SU-DHL-6 (cell line): ENCODE measurements around the gene TOX2.

Source experiments
- H2AFZ ChIP-seq: fragments of 200-600 bp; sonication (generic); 2 replicates; pipeline ENCODE4 v1.6.1; 2014; ENCODE audit warnings: low read depth, mild to moderate bottlenecking, moderate library complexity, mixed read lengths, antibody characterized with exemption, low read length; ENCODE audit not compliant: severe bottlenecking
- H3F3A ChIP-seq: fragments of 200-600 bp; shearing (Covaris generic); 2 replicates; pipeline ENCODE4 v1.6.0; 2016; ENCODE audit warnings: antibody characterized with exemption, mild to moderate bottlenecking; ENCODE audit not compliant: insufficient read depth
- H3K27ac ChIP-seq: fragments of 200-600 bp; sonication (generic); 2 replicates; pipeline ENCODE4 v1.5.1; 2016; ENCODE audit warnings: low read depth, mild to moderate bottlenecking, low read length, moderate library complexity, mixed read lengths
- H3K27me3 ChIP-seq: fragments of 200-600 bp; sonication (generic), shearing (Covaris generic); 2 replicates; pipeline ENCODE4 v1.6.0; 2014; ENCODE audit warnings: mild to moderate bottlenecking, low read length
- H3K36me3 ChIP-seq: fragments of 200-600 bp; sonication (generic); 2 replicates; pipeline ENCODE4 v1.6.1; 2014; ENCODE audit warnings: mild to moderate bottlenecking, low read length, mixed read lengths
- H3K4me2 ChIP-seq: fragments of 300-600, 200-600 bp; shearing (Covaris generic), sonication (generic); 2 replicates; pipeline ENCODE4 v1.6.0; 2014; ENCODE audit warnings: low read length, low read depth, mild to moderate bottlenecking; ENCODE audit not compliant: poor library complexity, severe bottlenecking
- H3K4me3 ChIP-seq: fragments of 200-600 bp; sonication (generic); 2 replicates; pipeline ENCODE4 v1.5.1; 2014; ENCODE audit warnings: antibody characterized with exemption, low read length, mild to moderate bottlenecking, mixed read lengths; ENCODE audit not compliant: insufficient read depth, poor library complexity, severe bottlenecking
- H3K79me2 ChIP-seq: fragments of 200-600 bp; sonication (generic); 2 replicates; pipeline ENCODE4 v1.6.1; 2014; ENCODE audit warnings: mild to moderate bottlenecking, low read length, moderate library complexity; ENCODE audit not compliant: insufficient read depth
- H3K9ac ChIP-seq: fragments of 200-600 bp; sonication (generic); 2 replicates; pipeline ENCODE4 v1.7.0; 2014; ENCODE audit warnings: mild to moderate bottlenecking, low read length
- H3K9me2 ChIP-seq: fragments of 200-600 bp; sonication (generic); replicated peaks from 2 replicates; pipeline ENCODE4 v1.6.1; 2014; ENCODE audit warnings: low read length; ENCODE audit not compliant: insufficient read depth
- H3K9me3 ChIP-seq: fragments of 200-600 bp; sonication (generic); 2 replicates; pipeline ENCODE4 v1.6.1; 2014; ENCODE audit warnings: low read length, mixed read lengths; ENCODE audit not compliant: insufficient read depth
- H4K20me1 ChIP-seq: fragments of 200-600 bp; sonication (generic); 2 replicates; pipeline ENCODE4 v1.6.1; 2014; ENCODE audit warnings: low read depth, mild to moderate bottlenecking, antibody characterized with exemption, low read length, moderate library complexity, mixed read lengths
- EZH2phosphoT487 ChIP-seq: fragments of 200-600 bp; sonication (generic), shearing (Covaris generic); conservative IDR thresholded peaks from 2 replicates; pipeline ENCODE4 v1.6.1; 2018; ENCODE audit warnings: mild to moderate bottlenecking, antibody characterized with exemption, low read length, moderate library complexity, mixed read lengths
- TF ChIP-seq, protein P1 (sequence below): fragments of 200-600 bp; sonication (generic); IDR thresholded peaks from one replicate; pipeline ENCODE4 v1.5.1; 2017; ENCODE audit warnings: antibody characterized with exemption, mild to moderate bottlenecking, low read length, moderate library complexity; ENCODE audit not compliant: insufficient read depth, poor library complexity, severe bottlenecking

TOX2 gene

DNA sequence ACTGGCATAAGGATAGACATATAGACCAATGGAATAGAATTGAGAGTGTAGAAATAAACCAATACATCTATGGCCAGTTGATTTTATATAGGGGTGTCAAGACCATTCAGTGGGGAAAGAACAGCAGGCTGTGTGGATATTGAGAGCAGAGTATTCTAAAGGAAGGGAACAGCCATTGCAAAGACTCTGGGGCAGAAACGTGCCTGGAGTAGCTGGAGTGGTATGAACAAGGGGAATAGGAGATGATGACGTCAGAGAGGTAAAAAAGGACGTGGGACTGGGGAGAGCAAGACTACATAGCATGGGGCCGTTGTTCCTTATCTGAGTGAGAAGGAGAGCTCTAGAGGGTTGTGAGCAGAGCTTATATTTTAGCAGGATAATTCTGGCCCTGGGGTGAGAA is 85.2 kb downstream of the TOX2 start:
- no peak overlapping the region for H3K4me3 ChIP-seq
- no peaks in the 10 kb centered on the region for H3K79me2 ChIP-seq
- no peak overlapping the region for H3K27ac ChIP-seq

DNA sequence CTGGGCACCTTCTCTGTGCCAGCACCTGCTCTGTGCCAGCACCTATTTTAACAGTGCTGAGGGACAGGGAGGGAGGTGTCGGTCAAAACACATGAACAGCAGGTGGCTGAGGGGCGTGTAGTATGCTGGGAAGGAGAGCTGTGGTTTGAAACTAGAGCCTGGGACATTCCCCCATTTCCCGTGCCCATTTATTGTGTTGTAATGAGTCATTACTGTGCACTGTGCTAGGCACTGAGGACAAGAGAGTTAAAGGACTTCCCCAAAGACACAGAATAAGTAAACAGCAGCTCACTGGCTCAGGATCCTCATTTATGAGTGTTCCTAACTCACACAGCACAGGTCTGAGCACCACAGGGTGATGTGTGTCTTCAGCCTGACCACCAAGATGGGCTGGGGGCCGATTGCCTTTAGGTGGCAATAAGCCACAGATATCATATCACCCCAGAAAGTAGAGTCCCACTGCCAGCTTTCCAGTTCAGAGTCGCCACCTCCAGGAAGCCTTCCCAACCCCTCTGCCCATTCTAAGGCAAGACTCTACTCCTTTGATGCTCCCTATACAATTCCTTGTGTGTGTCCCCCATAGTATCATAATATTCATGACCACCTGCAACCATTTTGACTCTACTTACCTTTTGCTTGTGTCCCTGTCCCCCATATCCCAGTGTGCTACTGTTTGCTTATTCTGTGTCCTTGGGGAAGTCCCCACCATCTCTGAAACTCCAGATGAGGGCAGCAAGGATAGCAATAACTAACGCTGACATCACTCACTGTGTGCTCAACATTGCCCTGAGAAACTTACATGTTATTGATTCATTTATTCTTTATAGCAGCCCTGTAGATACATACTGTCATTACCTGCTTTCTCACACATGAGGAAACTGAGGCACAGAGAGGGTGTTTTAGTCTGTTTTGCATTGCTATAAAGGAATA is 87.3 kb downstream of the TOX2 start:
- no peak overlapping the region for H2AFZ ChIP-seq
- H3K9me2 ChIP-seq: no peaks in the 10 kb centered on the region
- H3K4me2 ChIP-seq: no peak overlapping the region
- H4K20me1 ChIP-seq: no peaks in the 10 kb centered on the region
- H3K9ac ChIP-seq: no peak overlapping the region
- H3K36me3 ChIP-seq: no peaks in the 10 kb centered on the region
- TF ChIP-seq, protein P1, sequence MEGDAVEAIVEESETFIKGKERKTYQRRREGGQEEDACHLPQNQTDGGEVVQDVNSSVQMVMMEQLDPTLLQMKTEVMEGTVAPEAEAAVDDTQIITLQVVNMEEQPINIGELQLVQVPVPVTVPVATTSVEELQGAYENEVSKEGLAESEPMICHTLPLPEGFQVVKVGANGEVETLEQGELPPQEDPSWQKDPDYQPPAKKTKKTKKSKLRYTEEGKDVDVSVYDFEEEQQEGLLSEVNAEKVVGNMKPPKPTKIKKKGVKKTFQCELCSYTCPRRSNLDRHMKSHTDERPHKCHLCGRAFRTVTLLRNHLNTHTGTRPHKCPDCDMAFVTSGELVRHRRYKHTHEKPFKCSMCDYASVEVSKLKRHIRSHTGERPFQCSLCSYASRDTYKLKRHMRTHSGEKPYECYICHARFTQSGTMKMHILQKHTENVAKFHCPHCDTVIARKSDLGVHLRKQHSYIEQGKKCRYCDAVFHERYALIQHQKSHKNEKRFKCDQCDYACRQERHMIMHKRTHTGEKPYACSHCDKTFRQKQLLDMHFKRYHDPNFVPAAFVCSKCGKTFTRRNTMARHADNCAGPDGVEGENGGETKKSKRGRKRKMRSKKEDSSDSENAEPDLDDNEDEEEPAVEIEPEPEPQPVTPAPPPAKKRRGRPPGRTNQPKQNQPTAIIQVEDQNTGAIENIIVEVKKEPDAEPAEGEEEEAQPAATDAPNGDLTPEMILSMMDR: no peak
- no peak for TF ChIP-seq EZH2phosphoT487
- H3K79me2 ChIP-seq: no peaks in the 10 kb centered on the region
- no peaks in the 10 kb centered on the region for H3K9me3 ChIP-seq
- H3K27me3 ChIP-seq: no peaks in the 10 kb centered on the region
- H3K27ac ChIP-seq: no peak overlapping the region
- H3K4me3 ChIP-seq: no peak overlapping the region
- no peaks in the 10 kb centered on the region for H3F3A ChIP-seq

More for the DNA sequence above, 85.2 kb downstream of the TOX2 start:
- Histone ChIP-seq H3K4me2 (no peak overlapping the region), H2AFZ (no peak overlapping the region), H3K27me3 (no peaks in the 10 kb centered on the region), H3K36me3 (no peaks in the 10 kb centered on the region), H3F3A (no peaks in the 10 kb centered on the region), H4K20me1 (no peaks in the 10 kb centered on the region), H3K9me2 (no peaks in the 10 kb centered on the region), H3K9ac (no peak overlapping the region), H3K9me3 (no peaks in the 10 kb centered on the region)
- TF ChIP-seq EZH2phosphoT487: no peak
- TF ChIP-seq, protein P1: no peak

DNA sequence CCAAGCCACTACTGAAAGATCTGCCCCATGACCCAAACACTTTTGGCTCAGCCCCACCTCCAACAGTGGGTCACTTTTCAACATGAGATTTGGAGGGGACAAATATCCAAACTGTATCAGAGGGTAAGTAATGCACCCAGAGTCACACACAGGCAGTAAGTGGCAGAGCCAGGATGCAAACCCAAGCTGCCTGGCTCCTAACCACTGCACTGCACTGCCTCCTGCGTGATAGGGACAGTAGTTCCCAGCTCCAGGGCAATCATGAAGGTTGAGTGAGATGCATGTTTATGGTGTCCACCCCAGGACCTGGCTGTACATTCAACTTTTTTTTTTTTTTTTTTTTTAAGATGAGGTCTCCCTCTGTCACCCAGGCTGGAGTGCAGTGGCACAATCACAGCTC is 88.2 kb downstream of the TOX2 start:
- Histone ChIP-seq H3K27me3 (no peaks in the 10 kb centered on the region), H3K4me2 (no peak overlapping the region)

More for the DNA sequence above, 88.2 kb downstream of the TOX2 start:
- Histone ChIP-seq H3F3A (no peaks in the 10 kb centered on the region), H3K36me3 (no peaks in the 10 kb centered on the region), H3K27ac (no peak overlapping the region), H4K20me1 (no peaks in the 10 kb centered on the region), H3K9me3 (no peaks in the 10 kb centered on the region), H3K9me2 (no peaks in the 10 kb centered on the region), H2AFZ (no peak overlapping the region), H3K4me3 (no peak overlapping the region), H3K9ac (no peak overlapping the region), H3K79me2 (no peaks in the 10 kb centered on the region)
- TF ChIP-seq, protein P1: no peak
- no peak for TF ChIP-seq EZH2phosphoT487
